NCI-H82 treated with DMSO at 0.1 percent for 48 hours (cell line): Measurements from ENCODE around the gene C11orf24.
"Not testable (repeated sequence)": the region's sequence is repeated elsewhere in the genome, so short reads cannot be mapped to it uniquely, and the experiment has no call there.

Experiments used
- DNase-seq: peaks from one replicate; lab custom pipeline; 2025; ENCODE audit not compliant: unreplicated experiment; lab: John Stamatoyannopoulos, UW

The C11orf24 gene

DNA sequence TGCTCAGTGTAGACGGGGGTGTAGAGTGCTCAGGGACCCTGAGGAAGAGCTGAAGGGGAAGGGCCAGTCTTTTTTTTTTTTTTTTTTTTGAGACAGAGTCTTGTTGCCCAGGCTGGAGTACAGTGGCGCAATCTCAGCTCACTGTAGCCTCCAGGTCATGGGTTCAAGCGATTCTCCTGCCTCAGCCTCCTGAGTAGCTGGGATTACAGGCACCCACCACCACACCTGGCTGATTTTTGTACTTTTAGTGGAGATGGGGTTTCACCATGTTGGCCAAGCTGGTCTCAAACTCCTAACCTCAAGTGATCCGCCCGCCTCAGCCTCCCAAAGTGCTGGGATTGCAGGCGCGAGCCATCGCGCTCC is 27.7 kb upstream of the C11orf24 start:
- not testable (repeated sequence) for DNase-seq

GRCh38 chr11:68298659-68299516 is 27.1 kb upstream of the C11orf24 start:
- no peak for DNase-seq

GRCh38 chr11:68297812-68298658 is 26.3 kb upstream of the C11orf24 start:
- no peak for DNase-seq

GRCh38 chr11:68297494-68297811 is 25.7 kb upstream of the C11orf24 start:
- no peak for DNase-seq

DNA sequence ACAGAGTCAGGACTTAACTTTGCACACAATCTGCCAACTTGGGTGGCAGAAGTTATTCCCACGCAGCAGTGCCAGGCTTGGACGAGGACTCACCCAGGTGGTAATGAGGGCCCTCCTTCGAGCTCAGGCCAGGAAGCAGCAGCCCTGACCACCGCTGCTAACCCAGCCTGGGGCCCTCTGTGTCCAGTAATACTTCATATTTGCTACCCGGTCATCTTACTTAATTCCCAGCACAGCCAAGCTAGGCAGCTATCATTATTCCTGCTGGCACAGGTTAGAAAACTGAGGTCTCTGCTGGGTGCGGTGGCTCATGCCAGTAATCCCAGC is 25.2 kb upstream of the C11orf24 start:
- no peak for DNase-seq

DNA sequence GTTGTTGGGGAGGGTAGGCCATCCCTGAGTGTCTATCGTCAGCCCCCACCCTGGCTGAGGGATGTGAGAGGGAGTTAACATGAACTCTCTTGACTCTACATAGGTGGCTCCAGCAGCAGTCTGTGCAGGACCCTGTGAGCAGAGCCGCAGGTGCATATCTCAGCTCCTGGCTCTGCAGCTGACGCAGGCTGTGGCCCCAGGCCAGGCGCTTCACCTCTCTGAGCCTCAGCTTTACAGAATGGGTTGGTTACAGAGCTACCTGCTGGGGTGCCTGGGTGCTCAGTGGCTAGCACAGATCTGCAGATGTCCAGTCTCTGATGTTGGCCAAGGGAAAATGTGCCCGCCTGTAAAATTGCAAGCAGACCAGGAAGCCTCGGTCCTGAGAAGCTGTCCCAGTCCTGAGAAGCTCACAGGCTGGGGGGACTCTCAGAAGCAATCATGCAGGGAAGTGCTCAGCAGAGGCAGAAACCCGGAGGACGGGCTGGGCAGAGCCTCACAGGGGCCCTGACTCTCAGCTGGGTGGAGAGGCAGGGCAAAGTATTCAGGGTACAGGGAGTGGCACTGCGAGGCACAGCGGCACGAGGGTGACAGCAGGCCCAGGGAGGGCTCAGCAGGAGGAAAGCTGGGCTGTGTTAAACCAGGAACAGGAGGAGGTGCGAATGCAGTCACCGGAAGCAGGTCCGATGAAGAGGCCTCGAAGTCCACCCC is 24.7 kb upstream of the C11orf24 start:
- DNase-seq: no peak

- no peak for DNase-seq
Measured at GRCh38 chr11:68295940-68296339, 24.2 kb upstream of the C11orf24 start.

DNA sequence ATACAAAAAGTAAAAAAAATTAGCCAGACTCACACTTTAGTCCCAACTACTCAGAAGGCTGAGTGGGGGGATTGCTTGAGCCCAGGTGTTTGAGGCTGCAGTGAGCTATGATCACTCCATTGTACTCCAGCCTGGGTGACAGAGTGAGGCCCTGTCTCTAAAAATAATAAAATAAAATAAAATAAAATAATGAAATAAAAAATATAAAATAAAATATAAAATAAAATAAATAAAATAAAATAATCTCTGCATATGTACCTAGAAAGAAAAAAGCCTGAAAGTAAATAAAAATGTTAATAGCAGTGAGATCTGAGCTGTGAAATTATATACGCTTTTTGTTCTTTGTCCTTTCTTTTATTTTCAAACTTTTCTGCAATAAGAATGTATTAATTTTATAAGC is 23.5 kb upstream of the C11orf24 start:
- no peak for DNase-seq

DNA sequence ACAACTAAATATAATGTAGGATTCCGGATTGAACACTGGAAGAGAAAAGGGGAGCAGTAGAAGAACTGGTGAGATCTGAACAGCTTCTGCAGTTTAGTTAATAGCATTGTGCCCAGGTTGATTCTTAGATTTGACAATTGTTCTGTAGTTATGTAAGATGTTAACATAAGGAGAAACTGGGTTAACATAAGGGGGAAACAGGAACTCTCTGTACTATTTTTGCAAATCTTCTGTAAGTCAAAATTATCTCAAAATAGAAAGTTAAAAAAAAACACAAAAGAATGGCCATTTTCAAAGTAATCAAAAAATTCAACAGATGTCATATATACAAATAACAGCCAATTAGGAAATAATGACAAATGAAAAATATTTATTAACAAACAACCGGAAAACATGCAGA is 21.9 kb upstream of the C11orf24 start:
- no peak for DNase-seq

GRCh38 chr11:68289456-68289855 is 17.7 kb upstream of the C11orf24 start:
- no peak for DNase-seq

- DNase-seq: no peak
Measured at GRCh38 chr11:68287419-68287818, 15.6 kb upstream of the C11orf24 start.

DNA sequence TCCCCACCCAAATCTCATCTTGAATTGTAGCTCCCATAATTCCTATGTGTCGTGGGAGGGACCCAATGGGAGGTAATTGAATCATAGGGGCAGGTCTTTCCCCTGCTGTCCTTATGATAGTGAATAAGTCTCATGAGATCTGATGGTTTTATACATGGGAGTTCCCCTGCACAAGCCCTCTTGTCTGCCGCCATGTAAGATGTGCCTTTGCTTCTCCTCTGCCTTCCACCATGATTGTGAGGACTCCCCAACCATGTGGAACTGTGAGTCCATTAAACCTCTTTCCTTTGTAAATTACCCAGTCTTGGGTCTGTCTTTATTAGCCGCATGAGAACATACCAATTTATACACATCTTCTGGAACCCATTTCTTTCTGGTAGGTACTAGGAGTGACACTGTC is 12.8 kb upstream of the C11orf24 start:
- not testable (repeated sequence) for DNase-seq

DNA sequence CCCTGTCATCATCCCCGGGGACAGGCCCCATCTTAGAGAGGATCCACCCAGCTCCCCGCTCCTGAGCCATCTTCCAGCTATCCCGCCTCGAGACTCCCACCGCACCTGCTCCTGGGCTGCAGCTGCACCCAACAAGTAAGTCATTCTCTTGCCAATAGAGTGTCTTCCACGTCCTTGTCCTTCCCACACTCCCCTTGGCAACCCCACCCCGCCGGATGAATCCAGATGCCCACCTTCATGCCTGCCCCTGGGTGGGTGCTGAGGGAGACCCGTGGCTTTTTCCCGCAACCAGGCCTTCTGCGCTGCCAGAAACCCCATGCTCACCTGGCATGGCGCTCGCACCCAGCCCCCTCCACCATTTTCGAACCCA is 11.1 kb upstream of the C11orf24 start:
- DNase-seq: no peak

DNA sequence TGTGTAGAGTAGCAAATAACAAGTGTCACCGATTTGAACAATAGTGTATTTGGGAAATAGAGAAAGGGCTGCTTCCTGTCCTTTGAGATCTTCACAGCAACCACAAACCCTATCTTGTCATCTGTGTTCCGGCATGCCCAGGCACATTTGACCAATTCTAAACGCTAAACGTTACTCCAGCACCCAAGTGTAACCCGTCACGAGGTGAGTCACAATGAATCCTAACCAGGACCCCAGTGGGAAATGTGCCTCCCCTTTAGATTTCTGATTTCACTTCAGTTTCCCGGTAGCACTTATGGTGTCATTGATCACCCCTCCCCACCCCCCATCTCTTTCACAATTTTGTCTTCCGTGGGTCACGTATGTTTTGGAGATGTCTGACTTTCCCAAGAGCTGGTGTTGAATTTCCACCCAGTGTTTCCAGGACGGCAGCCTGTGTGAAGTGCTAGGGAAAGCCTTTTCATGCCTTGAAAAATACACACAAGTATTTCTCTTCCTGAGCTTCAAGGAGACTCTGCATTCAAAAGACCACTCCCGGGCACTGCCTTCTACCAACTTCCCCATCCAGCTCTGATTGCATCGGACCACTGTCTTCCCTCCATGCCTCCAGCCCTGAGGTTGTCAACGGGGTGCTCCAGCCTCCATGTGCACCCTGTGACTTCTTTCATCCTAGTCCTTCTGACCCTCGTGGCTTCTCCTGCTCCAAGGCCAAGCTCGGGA is 10.5 kb upstream of the C11orf24 start:
- DNase-seq: no peak

GRCh38 chr11:68279676-68280075 is 7.9 kb upstream of the C11orf24 start:
- DNase-seq: no peak

- no peak for DNase-seq
Measured at GRCh38 chr11:68276861-68277260, 5.1 kb upstream of the C11orf24 start.

GRCh38 chr11:68275721-68276507 is 4.1 kb upstream of the C11orf24 start:
- no peak for DNase-seq

DNA sequence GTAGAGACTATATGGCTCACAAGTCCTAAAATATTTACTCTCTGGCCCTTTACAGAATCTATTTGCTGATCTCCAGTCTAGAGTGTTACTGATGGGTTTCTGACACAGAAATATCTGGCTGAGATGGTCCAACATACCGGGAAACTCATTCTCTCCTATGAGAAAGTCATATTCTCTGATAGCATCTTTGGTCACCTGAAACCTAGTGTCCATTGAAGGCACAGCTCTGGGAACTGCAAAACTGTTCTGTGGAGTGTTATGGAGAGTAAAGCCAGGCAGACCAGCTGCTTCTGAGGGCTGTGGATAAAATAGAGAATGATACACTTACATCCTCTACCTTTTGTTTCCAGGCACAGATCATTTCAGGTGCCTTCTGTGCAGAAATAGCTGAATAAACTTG is 2.5 kb upstream of the C11orf24 start:
- no peak for DNase-seq

- DNase-seq: no peak
Measured at GRCh38 chr11:68273026-68273738, 1.4 kb upstream of the C11orf24 start.
